ENCODE measurements around the gene ASAP2.
A peak's percentile ranks its signal among the peaks of the same experiment; 100 is the strongest.

ASAP2 gene

DNA sequence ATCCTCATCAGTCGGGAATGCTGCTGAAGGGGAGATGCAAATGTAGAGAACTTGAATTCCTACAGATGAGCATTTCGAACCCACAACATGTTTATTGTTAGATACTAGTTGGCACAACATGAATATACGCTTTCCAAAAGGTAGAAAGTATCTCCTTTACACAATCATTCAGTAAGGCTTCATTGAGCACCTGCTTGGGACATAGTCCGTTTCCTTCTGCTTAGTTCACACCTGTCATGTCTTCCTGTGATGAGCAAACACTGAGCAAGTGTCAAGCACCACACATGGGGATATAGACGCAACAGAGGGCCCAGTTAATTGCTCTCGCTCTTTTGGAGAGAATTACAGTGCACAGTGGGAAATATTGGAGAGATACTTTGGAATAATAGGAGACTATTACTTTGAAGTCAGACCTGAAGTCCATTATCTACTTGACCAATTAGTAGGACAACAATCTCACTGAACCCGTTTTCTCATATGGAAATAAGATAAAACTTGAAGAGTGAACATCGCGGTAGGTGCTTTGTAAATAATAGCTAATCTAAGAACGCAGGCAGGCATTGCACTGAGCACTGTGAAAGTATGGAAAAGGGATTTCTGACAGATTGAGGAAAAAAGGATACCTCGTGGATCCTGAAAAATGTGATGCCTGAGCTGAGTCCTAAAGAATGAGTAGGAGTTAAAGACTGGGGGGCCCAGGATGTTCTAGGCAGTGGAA lies 218.0 kb downstream of the ASAP2 start:
- peak overlapping the region; percentile 97; the same call in 1 of the 2 replicates for H2AFZ ChIP-seq (ENCODE audit: low read depth)
- no peaks in the 10 kb centered on the region for H4K20me1 ChIP-seq (ENCODE audit: insufficient read depth)
- H3K79me2 ChIP-seq (ENCODE audit: insufficient read depth, low read depth): peaks cover 47% of the 10 kb centered on the region; the same call in 1 of the 2 replicates
- TF ChIP-seq, protein P1, sequence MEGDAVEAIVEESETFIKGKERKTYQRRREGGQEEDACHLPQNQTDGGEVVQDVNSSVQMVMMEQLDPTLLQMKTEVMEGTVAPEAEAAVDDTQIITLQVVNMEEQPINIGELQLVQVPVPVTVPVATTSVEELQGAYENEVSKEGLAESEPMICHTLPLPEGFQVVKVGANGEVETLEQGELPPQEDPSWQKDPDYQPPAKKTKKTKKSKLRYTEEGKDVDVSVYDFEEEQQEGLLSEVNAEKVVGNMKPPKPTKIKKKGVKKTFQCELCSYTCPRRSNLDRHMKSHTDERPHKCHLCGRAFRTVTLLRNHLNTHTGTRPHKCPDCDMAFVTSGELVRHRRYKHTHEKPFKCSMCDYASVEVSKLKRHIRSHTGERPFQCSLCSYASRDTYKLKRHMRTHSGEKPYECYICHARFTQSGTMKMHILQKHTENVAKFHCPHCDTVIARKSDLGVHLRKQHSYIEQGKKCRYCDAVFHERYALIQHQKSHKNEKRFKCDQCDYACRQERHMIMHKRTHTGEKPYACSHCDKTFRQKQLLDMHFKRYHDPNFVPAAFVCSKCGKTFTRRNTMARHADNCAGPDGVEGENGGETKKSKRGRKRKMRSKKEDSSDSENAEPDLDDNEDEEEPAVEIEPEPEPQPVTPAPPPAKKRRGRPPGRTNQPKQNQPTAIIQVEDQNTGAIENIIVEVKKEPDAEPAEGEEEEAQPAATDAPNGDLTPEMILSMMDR (conservative IDR thresholded peaks at IDR 0.05; ENCODE audit: low read depth, low read length): no peak
- peak overlapping the region; percentile 91 for H3K4me2 ChIP-seq
- H3K4me1 ChIP-seq (ENCODE audit: low read depth, poor library complexity, severe bottlenecking): peaks cover 35% of the 10 kb centered on the region
- H3K9ac ChIP-seq: peak overlapping the region; percentile 81; the same call in 1 of the 2 replicates
- H3K4me3 ChIP-seq (IDR thresholded peaks at IDR 0.05; ENCODE audit: insufficient read depth, low read depth, low read length): peak overlapping the region; percentile 75
- H3K27me3 ChIP-seq (ENCODE audit: insufficient read depth, low read depth): no peaks in the 10 kb centered on the region
- no peaks in the 10 kb centered on the region for H3K36me3 ChIP-seq (ENCODE audit: insufficient read depth)
- peak overlapping the region; percentile 65 for H3K27ac ChIP-seq

DNA sequence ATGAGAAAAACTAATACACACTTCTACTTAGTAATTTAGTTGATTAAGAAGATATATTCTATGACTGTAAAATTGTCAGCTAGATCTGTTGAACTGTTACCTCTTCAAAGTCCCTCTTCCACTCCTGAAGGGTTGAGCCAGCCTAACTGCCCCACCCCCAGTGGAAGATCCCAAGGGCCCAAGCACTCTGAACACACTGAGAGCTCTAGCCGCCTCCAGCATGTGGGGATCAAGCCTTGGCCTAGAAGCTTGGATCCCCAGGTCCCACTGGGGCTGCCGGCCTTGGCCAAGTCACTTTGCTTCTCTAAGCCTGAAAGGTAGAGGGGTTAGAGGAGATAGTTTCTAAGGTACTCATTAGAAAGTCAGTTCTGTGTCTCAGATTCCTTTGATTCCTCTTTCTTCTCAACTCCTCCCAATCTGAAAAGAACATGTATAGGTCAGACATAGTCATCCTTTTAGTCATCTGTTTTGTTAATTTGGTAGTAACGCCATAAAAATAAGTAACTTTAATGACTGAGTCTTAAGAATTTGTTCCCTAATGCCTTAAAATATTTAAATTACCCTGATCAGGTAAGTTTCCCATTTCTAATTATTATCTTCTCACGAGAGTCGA lies 222.5 kb downstream of the ASAP2 start:
- H3K27ac ChIP-seq: no peak overlapping the region
- TF ChIP-seq, protein P1 (conservative IDR thresholded peaks at IDR 0.05; ENCODE audit: low read depth, low read length): no peak
- H2AFZ ChIP-seq (ENCODE audit: low read depth): no peak overlapping the region
- H3K4me1 ChIP-seq (ENCODE audit: low read depth, poor library complexity, severe bottlenecking): peaks cover 37% of the 10 kb centered on the region
- H3K4me3 ChIP-seq (IDR thresholded peaks at IDR 0.05; ENCODE audit: insufficient read depth, low read depth, low read length): no peak overlapping the region
- no peak overlapping the region for H3K9ac ChIP-seq
- no peaks in the 10 kb centered on the region for H3K27me3 ChIP-seq (ENCODE audit: insufficient read depth, low read depth)
- H3K4me2 ChIP-seq: no peak overlapping the region
- no peaks in the 10 kb centered on the region for H4K20me1 ChIP-seq (ENCODE audit: insufficient read depth)
- H3K79me2 ChIP-seq (ENCODE audit: insufficient read depth, low read depth): peaks cover 15% of the 10 kb centered on the region; the same call in 1 of the 2 replicates
- H3K36me3 ChIP-seq (ENCODE audit: insufficient read depth): no peaks in the 10 kb centered on the region

DNA sequence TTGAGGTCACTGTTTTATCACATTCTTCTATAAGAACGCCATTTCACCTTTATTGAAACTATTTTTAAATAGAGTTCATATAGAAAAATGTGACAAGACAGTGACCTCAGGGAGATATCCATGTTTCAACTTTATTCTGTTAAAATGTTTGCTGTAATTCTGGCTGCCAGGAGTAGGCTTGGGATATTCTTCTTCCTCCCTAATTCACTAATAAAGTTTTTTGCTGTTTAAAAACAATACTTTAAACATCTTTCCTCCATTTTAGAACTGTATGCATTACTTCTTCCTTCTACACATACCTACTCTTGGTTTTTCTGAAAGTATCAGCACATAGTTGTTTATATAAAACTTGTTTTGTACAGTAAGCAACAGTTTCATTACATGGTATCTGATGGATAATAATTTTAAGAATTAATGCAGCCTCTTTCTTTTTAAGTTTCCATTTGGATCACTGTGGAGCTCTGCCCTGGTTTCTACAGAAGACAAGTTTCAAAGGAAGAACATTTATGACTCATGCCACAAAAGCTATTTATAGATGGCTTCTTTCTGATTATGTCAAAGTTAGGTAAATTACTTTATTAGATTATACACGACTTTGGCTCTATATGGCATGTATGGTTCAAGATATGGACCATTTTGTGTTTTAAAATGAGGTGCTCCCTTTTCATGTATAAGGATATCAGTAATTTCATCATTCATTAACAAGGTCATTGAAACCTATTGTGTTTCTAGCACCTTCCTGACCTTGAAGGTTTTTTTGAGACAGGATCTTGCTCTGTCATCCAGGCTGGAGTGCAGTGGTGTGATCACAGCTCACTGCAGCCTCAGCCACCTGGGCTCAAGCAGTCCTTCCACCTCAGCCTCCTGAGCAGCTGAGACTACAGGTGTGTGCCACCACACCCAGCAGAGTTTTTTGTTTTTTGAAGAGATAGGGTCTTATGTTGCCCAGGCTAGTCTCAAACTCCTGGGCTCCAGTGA lies 224.0 kb downstream of the ASAP2 start:
- H3K4me3 ChIP-seq (IDR thresholded peaks at IDR 0.05; ENCODE audit: insufficient read depth, low read depth, low read length): no peak overlapping the region
- TF ChIP-seq, protein P1 (conservative IDR thresholded peaks at IDR 0.05; ENCODE audit: low read depth, low read length): no peak
- H3K27me3 ChIP-seq (ENCODE audit: insufficient read depth, low read depth): no peaks in the 10 kb centered on the region
- H3K4me2 ChIP-seq: peak overlapping the region; percentile 40; the same call in 1 of the 2 replicates
- no peaks in the 10 kb centered on the region for H3K36me3 ChIP-seq (ENCODE audit: insufficient read depth)
- H4K20me1 ChIP-seq (ENCODE audit: insufficient read depth): no peaks in the 10 kb centered on the region
- H3K27ac ChIP-seq: peak overlapping the region; percentile 24
- H2AFZ ChIP-seq (ENCODE audit: low read depth): no peak overlapping the region
- H3K9ac ChIP-seq: no peak overlapping the region
- H3K79me2 ChIP-seq (ENCODE audit: insufficient read depth, low read depth): no peaks in the 10 kb centered on the region; the same call in 1 of the 2 replicates
- peaks cover 28% of the 10 kb centered on the region for H3K4me1 ChIP-seq (ENCODE audit: low read depth, poor library complexity, severe bottlenecking)

DNA sequence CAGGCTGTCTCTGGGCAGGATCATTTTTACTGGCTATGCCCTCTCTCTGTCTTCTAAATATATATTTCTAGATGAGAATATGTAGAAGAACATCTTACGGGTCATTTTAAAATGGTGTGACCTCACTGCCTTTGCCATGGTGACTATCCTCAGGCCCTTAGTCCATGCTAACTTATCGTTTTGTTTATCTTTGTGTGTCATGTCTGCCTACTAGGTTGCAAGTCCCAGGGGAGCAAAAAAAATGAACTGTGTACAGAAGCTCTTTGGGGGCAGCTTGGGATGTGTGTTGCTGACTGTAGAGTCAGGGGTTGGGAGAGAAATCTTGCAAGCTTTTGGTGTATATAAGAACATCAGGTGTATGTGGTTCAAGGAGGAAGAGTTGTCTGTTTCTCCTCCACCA lies 227.9 kb downstream of the ASAP2 start:
- no peak overlapping the region for H3K27ac ChIP-seq
- H3K27me3 ChIP-seq (ENCODE audit: insufficient read depth, low read depth): no peaks in the 10 kb centered on the region
- peaks cover 28% of the 10 kb centered on the region for H3K4me1 ChIP-seq (ENCODE audit: low read depth, poor library complexity, severe bottlenecking)
- no peak overlapping the region for H3K9ac ChIP-seq
- peaks cover 9% of the 10 kb centered on the region; the same call in 1 of the 2 replicates for H3K36me3 ChIP-seq (ENCODE audit: insufficient read depth)
- no peaks in the 10 kb centered on the region for H3K79me2 ChIP-seq (ENCODE audit: insufficient read depth, low read depth)
- no peak overlapping the region for H2AFZ ChIP-seq (ENCODE audit: low read depth)
- H3K4me2 ChIP-seq: no peak overlapping the region
- TF ChIP-seq, protein P1 (conservative IDR thresholded peaks at IDR 0.05; ENCODE audit: low read depth, low read length): no peak
- no peaks in the 10 kb centered on the region for H4K20me1 ChIP-seq (ENCODE audit: insufficient read depth)
- no peak overlapping the region for H3K4me3 ChIP-seq (IDR thresholded peaks at IDR 0.05; ENCODE audit: insufficient read depth, low read depth, low read length)

Measured in KMS-11 (cell line).